GM21576 (cell line): ENCODE measurements around the gene UNC5B.

Experiments used
- ATAC-seq: cut with Tn5 transposase; IDR thresholded peaks from one replicate; pipeline ENCODE4 v1.9.1; 2021; ENCODE audit warnings: mild to moderate bottlenecking, moderate library complexity; ENCODE audit not compliant: unreplicated experiment

Gene UNC5B

DNA sequence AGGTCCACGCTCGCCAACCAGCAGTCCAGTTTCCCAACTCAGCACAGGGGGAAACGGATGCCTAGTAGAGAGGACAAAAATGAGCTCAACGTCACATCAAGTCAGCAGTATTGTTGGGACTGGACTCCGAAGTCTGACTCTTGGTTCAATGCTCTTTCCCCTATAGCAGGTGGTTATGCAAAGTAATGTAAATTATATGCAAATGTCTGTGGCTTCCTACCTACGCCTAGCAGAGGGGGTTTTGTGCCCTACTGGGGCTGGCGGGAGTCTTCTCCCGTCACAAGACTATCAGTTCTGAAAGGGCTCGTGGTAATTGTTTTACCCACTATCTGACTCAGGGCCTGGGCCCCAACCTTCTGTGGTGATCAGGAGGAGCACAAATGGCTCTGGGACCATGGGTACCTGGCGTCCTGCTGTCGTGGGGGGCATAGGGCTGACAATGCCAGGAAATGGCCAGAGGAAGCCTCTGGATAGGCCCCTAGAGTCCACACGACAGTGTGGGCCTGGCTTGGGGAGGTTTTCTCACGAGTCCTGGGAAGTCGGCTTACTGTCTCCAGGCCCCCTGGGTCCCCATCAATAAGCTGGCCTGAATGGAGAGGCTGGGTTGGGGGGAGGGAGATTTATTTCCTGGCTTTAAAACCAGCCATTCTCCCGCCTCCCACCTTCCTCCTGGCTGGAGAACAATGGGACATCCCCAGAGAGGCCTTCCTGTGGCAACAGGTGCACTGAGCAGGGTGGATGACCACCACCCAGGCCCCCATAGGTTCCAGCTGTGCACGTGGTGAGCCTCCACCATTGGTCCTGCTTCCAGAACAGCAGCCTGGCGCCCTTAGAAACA is 41.8 kb downstream of the UNC5B start:
- ATAC-seq, result no peak

GRCh38 chr10:71254834-71255549 is 42.6 kb downstream of the UNC5B start:
- ATAC-seq, result no peak

DNA sequence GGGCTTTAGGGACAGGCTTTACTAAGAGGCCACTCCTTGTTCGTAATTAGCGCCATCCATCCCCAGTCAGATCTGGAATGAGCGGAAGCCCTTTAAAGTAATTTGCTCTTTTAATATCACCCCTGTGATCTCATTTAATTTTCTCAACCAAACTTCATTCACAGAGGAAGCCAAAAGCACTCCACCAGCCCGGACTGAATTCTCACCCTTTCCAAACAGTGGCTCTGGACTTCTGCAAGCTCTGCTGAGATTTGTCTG is 43.1 kb downstream of the UNC5B start:
- no peak for ATAC-seq

- no peak for ATAC-seq
These were observed 43.7 kb downstream of the UNC5B start for GRCh38 chr10:71255808-71256660.

DNA sequence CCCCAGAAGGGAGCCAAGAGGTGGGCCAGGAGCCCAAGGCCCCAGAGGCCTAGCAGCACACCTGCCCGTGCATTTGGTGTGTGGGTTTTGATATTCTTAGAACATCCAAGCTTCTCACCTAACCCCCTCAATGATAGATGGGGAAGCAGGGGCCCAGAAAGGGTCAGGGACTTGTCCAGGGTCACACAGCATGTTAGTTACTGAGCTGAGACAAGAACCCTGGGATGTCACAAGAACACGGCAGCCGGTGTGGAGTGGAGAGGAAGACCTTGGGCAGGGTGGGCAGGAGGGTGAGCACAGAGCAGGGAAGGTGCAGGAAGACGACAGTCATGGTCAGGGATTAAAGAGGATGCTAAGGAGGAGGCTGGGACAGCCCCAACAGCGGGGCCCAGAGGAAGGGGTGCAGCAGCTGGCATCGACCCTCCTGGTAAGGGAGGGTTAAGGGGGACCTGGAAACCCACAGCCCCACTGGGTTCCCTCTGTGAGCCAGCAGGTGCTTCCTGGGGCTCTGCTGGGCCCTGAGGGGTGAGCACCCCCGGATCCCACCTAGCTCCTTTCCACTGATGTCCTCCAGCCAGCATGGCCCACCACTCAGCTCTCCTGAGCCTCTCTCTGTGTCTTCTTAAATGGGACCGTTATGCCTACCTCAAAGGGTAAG is 44.4 kb downstream of the UNC5B start:
- no peak for ATAC-seq

GRCh38 chr10:71257319-71257997 is 45.1 kb downstream of the UNC5B start:
- ATAC-seq, result no peak

- no peak for ATAC-seq
These were observed 45.7 kb downstream of the UNC5B start for GRCh38 chr10:71258046-71258445.

DNA sequence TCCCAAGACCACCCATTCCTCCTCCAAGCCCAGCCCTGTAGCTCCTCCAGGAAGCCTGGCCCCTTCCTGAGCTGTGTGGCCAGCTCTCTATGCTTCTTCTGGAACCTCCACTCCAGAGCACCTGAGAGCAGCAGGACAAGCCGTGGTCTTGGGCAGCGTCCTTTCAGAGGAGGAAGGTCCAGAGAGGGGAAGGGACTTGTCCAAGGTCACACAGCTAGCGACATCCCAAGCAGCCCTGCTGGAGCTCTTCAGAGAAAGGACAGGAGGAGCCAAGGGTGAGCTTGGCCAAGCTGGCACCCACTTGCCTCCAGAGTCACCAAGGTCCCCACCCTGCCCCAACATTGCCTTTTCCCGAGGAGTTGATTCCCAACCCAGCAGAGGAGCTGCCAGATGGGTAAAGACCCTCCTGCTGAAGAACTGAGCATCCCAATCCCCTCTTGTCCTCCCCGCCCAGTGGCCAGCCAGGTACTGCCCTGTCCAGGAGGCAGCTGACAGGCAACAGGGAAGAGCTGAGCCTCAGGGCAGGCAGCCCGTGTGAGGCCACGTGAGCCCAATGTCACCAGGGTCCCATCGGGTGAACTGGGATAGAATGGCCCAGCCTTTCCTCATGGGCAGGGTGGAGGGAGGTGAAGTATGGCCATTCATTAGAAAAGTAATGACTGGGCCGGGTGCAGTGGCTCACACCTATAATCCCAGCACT is 46.2 kb downstream of the UNC5B start:
- ATAC-seq, result no peak

GRCh38 chr10:71259282-71259681 is 46.9 kb downstream of the UNC5B start:
- ATAC-seq, result no peak

DNA sequence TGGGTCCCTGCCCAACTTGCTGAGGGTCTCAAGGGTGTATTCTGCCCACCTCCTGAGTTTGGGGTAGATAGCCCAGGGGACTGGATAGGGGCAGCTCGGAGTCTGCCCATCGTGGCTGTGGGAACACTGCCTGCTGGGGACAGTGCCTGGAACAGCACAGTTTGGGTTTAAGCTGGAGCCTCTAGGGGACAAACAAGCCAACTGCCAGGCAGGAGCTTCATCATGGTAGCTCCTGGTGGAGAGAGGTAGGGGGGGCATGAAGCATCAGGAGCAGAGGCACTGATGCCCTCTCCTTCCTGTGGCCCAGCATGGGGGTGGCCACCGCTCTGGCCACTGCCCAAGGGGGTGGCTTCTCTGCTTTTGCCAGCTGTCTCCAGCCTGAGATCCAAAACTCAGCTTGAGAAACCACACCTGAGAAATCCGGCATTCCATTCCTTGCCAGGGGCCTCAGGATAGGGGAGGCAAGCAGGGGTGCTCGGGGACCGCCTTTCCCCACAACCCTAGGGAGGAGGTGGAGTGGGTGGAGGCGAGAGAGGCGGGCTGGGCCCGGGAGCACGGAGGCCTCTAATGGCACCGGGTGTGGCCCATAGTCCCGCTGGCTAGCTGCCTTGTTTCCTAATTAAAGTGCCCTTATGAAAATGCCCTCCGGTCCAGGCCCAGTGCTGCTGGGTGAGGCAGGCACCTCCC is 47.6 kb downstream of the UNC5B start:
- ATAC-seq, result no peak

GRCh38 chr10:71260622-71261325 is 48.4 kb downstream of the UNC5B start:
- ATAC-seq, result no peak

DNA sequence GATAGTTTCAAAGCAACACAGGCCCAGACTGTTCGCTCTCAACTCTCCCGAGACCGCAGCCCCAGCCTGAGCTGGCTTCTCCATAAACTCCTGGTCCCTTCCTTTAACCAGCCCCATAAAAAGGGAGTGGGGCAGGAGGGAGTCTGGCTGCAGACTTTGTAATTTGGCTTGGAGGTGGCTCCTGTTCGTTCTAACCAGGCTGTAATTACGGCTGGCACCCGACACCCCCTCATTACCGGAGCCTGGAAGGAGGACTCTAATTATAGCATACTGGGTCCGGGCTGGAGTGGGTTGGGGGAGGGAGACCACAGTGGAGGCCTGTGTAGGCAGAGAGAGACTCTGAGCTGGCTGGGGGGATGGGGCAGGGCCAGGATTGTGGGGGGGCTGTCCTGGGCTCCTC is 49.7 kb downstream of the UNC5B start:
- ATAC-seq, result no peak

- ATAC-seq, result no peak
These were observed 50.4 kb downstream of the UNC5B start for GRCh38 chr10:71262817-71263216.

DNA sequence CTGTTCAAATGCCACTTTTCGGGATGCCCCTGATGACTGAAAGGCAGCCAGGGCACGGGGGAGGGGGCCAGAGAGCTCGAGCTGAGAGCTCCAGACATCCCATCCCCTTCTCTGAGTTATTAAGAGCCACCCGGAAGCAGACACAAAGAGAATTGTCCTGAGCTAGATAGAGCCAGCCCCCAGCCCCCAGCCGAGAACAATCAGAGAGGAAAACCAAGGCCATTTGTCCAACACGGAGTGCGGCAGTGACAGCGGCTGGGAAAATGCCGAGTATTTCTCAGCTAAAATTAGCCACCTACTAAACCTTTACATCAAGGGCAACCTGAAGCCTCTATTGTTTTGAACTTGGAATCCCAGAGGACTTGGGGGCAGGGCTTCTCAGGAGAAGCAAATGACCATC is 51.0 kb downstream of the UNC5B start:
- no peak for ATAC-seq

DNA sequence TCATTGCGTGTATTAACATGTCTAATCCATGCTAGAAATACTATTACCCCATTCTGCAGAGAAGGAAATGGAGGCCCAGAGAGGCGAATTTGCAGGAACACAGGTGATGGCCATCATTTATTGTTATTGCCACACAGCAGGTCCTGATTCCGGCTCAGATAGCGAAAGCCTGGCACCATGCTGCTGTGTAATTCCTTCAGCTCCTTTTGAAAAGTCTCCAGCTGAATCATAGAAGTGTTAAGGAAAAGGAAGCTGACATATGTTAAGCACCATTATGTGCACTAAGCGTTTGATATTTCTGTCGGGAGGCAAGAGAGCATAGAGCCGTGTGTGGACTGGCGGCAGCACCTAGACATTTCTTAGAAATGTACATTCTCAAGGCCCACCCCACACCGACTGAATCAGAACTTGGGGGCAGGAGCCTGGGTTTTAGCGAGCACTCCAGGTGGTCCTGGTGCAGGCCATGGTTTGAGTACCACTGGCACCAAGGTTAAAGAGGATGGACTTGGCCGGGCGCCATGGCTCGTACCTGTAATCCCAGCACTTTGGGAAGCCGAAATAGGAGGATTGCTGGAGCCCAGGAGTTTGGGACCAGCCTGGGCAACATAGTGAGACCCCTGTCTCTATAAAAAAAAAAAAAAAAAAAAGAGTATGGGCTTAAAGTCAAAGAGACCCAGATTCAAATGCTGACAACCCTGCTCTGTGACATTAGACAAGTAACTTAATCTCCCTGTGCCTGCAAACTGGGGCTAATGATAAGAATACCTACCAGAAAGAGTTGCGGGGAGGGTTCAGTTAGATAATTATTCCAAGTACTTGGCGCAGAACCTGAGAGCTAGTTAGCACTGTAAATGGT is 52.2 kb downstream of the UNC5B start:
- ATAC-seq, result no peak

- no peak for ATAC-seq
These were observed 52.8 kb downstream of the UNC5B start for GRCh38 chr10:71265201-71265575.

DNA sequence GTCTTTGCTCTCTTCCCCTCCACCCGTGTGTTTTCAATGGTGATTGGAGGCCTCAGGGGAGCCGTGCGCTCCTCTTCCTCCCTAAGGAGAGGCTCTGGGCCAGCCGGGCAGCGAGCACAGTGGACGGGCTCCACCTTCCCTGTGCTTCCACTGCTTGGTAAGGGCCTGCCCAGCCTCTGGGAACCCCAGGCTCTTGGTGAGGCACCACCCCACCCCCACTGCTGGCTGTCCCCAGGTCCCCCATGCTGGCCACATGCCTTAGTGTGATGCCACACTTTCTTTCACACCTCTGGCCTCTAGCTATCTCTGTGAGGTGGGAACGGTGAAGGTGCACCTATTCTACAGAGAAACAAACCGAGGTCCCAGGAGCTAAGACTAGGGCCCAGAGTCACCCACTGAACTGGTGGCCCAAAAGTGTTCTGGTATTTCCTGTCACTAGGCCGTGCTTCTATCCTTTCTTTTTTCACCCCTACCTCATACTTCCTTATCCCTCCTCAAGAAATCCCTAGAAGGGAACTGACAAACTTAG is 53.3 kb downstream of the UNC5B start:
- ATAC-seq, result no peak
